Peyer's patch (tissue), 4 donors: ENCODE measurements around the gene CELA1.

Source experiments
- CTCF ChIP-seq, 6 experiments: fragments of 450-650 bp in 4 of 6; fragments of 200-600 bp in 2 of 6; sonication (generic) in 1 of 6; IDR thresholded peaks; one replicate each; pipeline ENCODE4 v1.5.1; 2017 to 2019; ENCODE audit warnings: antibody characterized with exemption in 6 of 6, mild to moderate bottlenecking in 3 of 6, moderate library complexity in 1 of 6
- POLR2A ChIP-seq, 2 donors: fragments of 450-650 bp; IDR thresholded peaks; one replicate each; pipeline ENCODE4 v1.5.1; 2017; ENCODE audit warnings: antibody characterized with exemption in 2 of 2, mild to moderate bottlenecking in 2 of 2, moderate library complexity in 2 of 2

DNA sequence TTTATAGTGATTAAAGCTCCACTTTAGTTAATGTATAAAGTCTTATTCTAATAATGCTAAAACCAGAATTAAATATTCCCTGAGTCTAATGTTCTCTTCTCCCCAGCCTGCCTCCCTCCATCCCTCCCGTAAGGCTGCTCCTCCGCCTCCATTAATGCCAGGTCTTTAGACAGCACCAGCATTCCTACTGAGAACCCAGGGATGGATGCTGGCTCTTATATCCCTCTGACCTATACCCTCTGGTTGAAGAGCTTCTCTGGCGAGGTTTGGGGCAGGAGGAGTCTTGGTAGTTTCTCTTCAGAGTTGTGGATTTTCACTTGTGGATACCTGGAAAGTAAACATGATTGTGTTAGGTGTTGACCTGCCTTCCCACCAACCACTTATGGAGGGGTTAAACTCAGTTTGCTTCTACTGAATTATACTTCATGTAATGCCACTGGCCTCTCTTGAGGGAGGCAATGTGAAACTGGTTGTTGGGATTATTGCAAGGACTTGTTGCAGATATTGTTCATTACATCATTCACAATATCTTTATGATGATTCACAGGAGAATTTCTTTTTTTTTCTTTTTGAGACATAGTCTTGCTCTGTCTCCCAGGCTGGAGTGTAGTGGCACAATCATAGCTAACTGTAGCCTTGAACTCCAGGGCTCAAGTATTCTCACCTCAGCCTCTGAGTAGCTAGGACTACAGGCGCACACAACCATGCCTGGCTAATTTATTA is 65.1 kb downstream of the CELA1 start:
- no peak for TF ChIP-seq CTCF (IDR thresholded peaks at IDR 0.05)
- TF ChIP-seq POLR2A (IDR thresholded peaks at IDR 0.05), result no peak
